Spleen (tissue), 7 donors: ENCODE results near the gene NUDT5.

Experiments
- POLR2AphosphoS5 ChIP-seq, 3 donors: sonication (generic); formaldehyde crosslinking; IDR thresholded peaks; one replicate each; pipeline ENCODE4 v1.5.1; 2017; ENCODE audit warnings: antibody characterized with exemption in 3 of 3
- TF ChIP-seq, protein P1 (sequence below), 11 experiments: fragments of 200-600 bp in 7 of 11; fragments of 450-650 bp in 4 of 11; sonication (generic) in 4 of 11; IDR thresholded peaks in 8 of 11; conservative IDR thresholded peaks in 3 of 11; 1 replicate in 7 of 11; 2 replicates in 4 of 11; pipeline versions ENCODE4 v1.4.0 to v1.8.0; 2016 to 2021; ENCODE audit warnings: antibody characterized with exemption in 11 of 11, inconsistent platforms in 4 of 11, mild to moderate bottlenecking in 1 of 11
- donor health status: DM: no; HTN: no; CAD: no; lungs with moderate emphysema.
- donor health status: DM: no; HTN: no; CAD: no.
- donor health status: DM: no; HTN: no; CAD: no.

DNA sequence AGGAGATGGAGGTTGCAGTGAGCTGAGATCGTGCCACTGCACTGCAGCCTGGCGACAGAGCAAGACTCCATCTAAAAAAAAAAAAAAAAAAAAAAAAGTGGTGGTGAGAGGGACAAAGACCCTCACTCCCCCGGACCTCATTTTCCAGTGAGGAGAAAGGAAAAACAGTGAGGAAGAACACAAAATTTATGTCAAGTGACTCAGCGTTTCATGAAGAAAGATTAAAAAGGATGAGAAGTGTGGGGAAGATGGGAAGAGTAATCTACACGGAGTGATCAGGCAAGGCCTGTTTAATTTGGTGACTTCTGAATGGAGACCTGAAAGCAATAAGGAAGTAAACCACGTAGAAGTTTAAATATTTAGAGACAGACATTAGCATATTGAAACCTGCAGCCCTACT, 7.0 kb downstream of the NUDT5 start:
- TF ChIP-seq, protein P1, sequence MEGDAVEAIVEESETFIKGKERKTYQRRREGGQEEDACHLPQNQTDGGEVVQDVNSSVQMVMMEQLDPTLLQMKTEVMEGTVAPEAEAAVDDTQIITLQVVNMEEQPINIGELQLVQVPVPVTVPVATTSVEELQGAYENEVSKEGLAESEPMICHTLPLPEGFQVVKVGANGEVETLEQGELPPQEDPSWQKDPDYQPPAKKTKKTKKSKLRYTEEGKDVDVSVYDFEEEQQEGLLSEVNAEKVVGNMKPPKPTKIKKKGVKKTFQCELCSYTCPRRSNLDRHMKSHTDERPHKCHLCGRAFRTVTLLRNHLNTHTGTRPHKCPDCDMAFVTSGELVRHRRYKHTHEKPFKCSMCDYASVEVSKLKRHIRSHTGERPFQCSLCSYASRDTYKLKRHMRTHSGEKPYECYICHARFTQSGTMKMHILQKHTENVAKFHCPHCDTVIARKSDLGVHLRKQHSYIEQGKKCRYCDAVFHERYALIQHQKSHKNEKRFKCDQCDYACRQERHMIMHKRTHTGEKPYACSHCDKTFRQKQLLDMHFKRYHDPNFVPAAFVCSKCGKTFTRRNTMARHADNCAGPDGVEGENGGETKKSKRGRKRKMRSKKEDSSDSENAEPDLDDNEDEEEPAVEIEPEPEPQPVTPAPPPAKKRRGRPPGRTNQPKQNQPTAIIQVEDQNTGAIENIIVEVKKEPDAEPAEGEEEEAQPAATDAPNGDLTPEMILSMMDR (IDR thresholded peaks at IDR 0.05 in 8 of 11, conservative IDR thresholded peaks at IDR 0.05 in 3 of 11), result no peak
- no peak for TF ChIP-seq POLR2AphosphoS5 (IDR thresholded peaks at IDR 0.05)
